CD4-positive, alpha-beta T cell treated with Interleukin-6 at 100 ng/mL for 8 hours (primary cell): Measurements from ENCODE around the gene UMOD.

Experiments used
- DNase-seq: peaks from one replicate; pipeline ENCODE4 v3.0.0-alpha.2; 2020; ENCODE audit warnings: mixed read lengths, low spot score

UMOD gene

GRCh38 chr16:20300312-20301097, 52.0 kb downstream of the UMOD start:
- DNase-seq = no peak

- no peak for DNase-seq
Observed at GRCh38 chr16:20298452-20298851, 54.1 kb downstream of the UMOD start.

- DNase-seq = no peak
Observed at GRCh38 chr16:20291208-20292206, 61.0 kb downstream of the UMOD start.

GRCh38 chr16:20289571-20289970, 62.9 kb downstream of the UMOD start:
- no peak for DNase-seq

- no peak for DNase-seq
Observed at GRCh38 chr16:20285993-20286499, 66.5 kb downstream of the UMOD start.
